Effector memory CD4-positive, alpha-beta T cell (primary cell): Measurements from ENCODE around the gene GPRIN2.

ENCODE experiments used
- DNase-seq, 3 donors: peaks; one replicate each; pipeline ENCODE4 v3.0.0-alpha.2; 2020
- H3K27ac ChIP-seq: 2 replicates; pipeline ENCODE4 v1.7.0; 2013; ENCODE audit warnings: mild to moderate bottlenecking, low read length, moderate library complexity; ENCODE audit not compliant: insufficient read depth, poor library complexity, severe bottlenecking
- H3K27me3 ChIP-seq: replicated peaks from 2 replicates; pipeline ENCODE4 v1.7.0; 2013; ENCODE audit warnings: mild to moderate bottlenecking, low read length; ENCODE audit not compliant: insufficient read depth, control insufficient read depth, poor library complexity, severe bottlenecking
- H3K36me3 ChIP-seq: 2 replicates; pipeline ENCODE4 v1.7.0; 2013; ENCODE audit warnings: mild to moderate bottlenecking, low read length, moderate library complexity; ENCODE audit not compliant: control insufficient read depth, insufficient read depth
- H3K4me1 ChIP-seq: 2 replicates; pipeline ENCODE4 v1.7.0; 2013; ENCODE audit warnings: low read length, mild to moderate bottlenecking; ENCODE audit not compliant: control insufficient read depth, insufficient read depth, poor library complexity, severe bottlenecking
- H3K4me3 ChIP-seq: 2 replicates; pipeline ENCODE4 v1.7.0; 2013; ENCODE audit warnings: low read length, low read depth, mild to moderate bottlenecking; ENCODE audit not compliant: insufficient read depth, poor library complexity, severe bottlenecking
- H3K9me3 ChIP-seq: 2 replicates; pipeline ENCODE4 v1.7.0; 2013; ENCODE audit warnings: mild to moderate bottlenecking, low read length, moderate library complexity; ENCODE audit not compliant: control insufficient read depth

The GPRIN2 gene

DNA sequence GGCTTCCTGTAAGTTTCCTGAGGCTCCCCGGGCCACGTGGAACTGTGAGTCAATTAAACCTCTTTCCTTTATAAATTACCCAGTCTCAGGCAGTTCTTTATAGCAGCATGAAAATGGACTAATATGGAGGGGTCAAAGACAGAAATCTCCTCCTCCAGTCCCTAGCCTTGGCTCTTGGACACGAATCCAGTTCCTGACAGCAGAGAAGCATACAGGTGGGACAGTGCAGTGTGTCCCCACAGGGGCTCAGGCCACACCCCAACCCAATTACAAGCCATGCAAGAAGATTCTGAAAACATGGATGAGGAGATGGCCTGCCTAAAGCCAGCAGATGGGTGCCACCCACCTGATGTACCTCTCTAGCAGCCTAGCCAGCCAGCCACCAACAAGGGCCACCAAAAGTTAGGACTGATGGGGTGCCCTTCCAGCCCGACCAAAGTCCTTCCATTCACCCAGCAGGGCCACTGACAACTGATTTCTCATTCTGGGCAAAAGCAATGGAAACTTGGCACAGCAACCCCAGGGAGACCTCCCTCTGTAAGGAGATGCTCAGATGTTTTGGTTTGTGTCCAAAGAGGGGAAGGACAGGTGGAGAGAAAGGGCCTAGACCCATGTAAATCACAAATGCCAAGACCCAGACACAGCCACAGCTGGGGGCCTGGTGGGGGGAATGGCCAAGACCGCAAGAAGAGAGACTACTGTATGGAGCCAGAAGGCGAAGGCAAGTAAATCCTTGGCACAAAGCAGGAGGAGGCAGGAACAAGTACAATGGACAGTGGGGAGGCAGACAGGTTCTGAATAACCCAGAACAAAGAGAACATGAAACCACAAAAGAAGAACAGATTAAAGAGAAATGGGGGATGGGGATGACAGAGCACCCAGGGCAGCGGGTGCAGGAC is 13.6 kb downstream of the GPRIN2 start:
- Histone ChIP-seq H3K36me3 (no peaks in the 10 kb centered on the region), H3K4me3 (no peak overlapping the region), H3K4me1 (no peaks in the 10 kb centered on the region), H3K9me3 (no peaks in the 10 kb centered on the region), H3K27me3 (peaks cover 5% of the 10 kb centered on the region), H3K27ac (no peak overlapping the region)
- DNase-seq, result no peak

DNA sequence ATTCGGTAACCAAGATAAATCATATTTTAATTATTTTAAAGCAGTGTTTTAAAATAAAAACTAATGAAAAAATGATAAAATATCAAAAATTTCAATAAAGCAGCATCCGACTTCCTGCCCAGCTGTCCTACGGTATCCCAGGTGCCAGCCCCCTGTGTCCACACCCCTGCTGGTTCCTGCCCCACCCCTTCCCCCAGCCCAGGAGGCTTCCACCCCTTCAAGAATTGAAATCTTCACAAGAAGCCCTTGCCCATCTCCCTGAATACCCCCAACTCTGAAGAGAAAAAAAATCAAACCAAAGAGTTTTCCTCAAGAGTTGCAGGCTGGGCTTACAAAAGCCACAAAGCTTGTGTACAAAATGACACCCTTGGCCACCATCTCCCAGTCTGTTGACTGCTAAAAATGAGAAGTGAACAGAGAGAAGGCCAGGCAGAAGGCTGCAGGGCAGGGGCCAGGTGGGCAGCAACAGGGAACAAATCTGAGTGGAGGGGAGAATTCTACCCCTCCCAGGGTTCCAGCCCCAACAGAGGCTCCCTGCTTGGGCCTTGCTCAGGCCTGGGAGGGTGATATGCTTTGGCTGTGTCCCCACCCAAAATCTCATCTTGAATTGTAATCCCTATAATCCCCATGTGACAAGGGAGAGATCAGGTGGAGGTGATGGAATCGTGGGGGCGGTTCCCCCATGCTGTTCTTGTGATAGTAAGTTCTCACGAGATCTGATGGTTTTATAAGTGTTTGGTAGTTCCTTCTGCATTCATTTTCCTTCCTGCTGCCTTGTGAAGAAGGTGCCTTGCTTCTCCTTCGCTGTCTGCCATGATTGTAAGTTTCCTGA is 14.5 kb downstream of the GPRIN2 start:
- H3K4me3 ChIP-seq, result no peak overlapping the region
- peaks cover 5% of the 10 kb centered on the region for H3K27me3 ChIP-seq

DNA sequence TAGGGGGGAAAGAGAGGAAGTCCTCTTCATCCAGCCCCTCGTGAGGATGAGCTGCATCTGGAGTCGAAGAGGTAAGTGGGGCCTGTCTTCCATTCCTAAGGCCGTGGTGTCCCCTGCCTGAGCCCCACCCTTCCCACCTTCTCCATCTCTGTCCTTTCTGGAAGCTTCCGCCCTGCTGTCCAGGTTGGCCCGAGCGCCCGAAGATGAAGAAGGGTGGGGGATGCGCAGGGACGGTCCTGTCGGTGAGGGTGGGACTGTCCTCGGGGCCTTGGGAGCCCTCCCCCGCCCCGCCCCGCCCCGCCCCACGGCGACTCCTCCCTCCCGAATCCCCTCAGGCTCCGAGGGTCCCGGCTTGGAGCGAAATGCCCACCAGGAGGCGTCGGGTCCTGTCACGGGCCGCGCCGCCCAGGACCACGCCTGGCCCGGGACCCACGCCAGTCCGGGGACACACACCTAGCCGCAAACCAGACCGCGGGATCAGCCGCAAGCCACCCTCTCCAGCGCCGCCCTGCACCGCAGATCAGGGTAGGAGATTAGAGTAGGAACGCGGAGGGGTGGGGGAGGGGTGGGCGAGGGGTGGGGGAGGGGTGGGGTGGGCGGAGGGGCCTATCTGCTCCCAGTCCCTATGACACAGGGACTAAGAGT is 15.3 kb downstream of the GPRIN2 start:
- Histone ChIP-seq H3K4me3 (no peak overlapping the region), H3K9me3 (no peaks in the 10 kb centered on the region), H3K27ac (no peak overlapping the region), H3K27me3 (peaks cover 5% of the 10 kb centered on the region), H3K4me1 (no peaks in the 10 kb centered on the region), H3K36me3 (no peaks in the 10 kb centered on the region)
- no peak for DNase-seq

More for the DNA sequence above, 14.5 kb downstream of the GPRIN2 start:
- no peak for DNase-seq
- H3K36me3 ChIP-seq, result no peaks in the 10 kb centered on the region
- no peaks in the 10 kb centered on the region for H3K4me1 ChIP-seq
- no peak overlapping the region for H3K27ac ChIP-seq
- H3K9me3 ChIP-seq, result no peaks in the 10 kb centered on the region

DNA sequence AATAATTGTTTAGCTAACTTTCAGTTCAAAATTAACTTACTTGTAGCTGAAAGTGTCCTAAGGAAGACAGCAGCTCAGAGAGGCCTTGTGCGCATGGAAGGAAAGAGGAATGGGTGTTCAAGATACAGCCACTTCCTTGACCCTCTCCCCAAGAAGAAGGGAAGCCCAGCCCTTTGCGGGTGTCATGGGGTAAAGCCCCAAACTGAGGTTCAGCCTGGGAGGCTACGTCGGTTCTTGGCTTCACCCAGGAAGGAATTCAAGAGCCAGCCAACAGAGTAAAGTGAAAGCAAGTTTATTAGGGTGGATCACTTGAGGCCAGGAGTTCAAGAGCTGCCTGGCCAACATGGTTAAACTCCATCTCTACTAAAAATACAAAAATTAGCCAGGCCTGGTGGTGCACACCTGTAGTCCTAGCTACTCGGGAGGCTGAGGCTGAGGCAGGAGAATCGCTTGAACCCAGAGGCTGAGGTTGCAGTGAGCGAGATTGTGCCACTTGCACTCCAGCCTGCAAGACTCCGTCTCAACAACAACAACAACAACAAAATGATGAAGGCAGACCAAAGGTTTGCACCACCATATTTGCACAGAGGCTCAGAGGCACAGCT is 15.9 kb downstream of the GPRIN2 start:
- DNase-seq, result no peak
- no peaks in the 10 kb centered on the region for H3K4me1 ChIP-seq
- no peaks in the 10 kb centered on the region for H3K9me3 ChIP-seq
- H3K27me3 ChIP-seq, result peaks cover 5% of the 10 kb centered on the region
- no peak overlapping the region for H3K27ac ChIP-seq
- H3K36me3 ChIP-seq, result no peaks in the 10 kb centered on the region
- H3K4me3 ChIP-seq, result no peak overlapping the region

DNA sequence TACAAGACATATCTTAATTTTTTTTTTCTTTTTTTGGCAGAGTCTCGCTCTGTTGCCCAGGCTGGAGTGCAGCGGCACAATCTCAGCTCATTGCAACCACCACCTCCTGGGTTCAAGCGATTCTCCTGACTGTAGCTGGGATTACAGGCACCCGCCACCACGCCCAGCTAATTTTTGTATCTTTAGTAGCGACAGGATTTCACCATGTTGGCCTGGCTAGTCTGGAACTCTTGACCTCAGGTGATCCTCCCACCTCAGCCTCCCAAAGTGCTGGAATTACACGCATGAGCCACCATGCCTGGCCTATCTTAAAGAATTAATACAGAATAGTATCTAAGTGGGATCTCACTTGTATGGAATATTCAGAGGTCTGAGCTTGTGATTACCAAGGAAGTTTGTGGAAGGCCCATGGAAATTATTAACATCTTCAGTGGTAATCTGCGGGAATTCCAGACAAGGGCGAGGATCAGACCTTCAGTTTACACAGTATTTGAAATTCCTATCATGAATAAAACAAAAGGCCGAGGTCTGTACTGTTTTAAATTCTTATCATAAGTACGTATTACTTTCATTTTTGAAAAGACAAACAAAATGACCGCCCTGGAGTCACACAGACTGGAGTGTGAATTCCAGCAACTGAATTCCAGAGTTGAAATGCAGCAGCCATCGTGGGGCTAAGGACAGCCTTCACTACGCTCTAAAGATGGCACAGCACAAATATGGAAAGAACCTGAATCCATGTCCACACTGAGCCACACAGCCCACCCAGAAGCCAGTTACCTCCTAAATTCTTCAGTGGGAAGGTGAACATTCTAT is 16.7 kb downstream of the GPRIN2 start:
- no peak for DNase-seq
- H3K27me3 ChIP-seq, result peaks cover 5% of the 10 kb centered on the region
- H3K4me1 ChIP-seq, result no peaks in the 10 kb centered on the region
- no peak overlapping the region for H3K27ac ChIP-seq
- no peak overlapping the region for H3K4me3 ChIP-seq
- H3K36me3 ChIP-seq, result no peaks in the 10 kb centered on the region
- H3K9me3 ChIP-seq, result no peaks in the 10 kb centered on the region

DNA sequence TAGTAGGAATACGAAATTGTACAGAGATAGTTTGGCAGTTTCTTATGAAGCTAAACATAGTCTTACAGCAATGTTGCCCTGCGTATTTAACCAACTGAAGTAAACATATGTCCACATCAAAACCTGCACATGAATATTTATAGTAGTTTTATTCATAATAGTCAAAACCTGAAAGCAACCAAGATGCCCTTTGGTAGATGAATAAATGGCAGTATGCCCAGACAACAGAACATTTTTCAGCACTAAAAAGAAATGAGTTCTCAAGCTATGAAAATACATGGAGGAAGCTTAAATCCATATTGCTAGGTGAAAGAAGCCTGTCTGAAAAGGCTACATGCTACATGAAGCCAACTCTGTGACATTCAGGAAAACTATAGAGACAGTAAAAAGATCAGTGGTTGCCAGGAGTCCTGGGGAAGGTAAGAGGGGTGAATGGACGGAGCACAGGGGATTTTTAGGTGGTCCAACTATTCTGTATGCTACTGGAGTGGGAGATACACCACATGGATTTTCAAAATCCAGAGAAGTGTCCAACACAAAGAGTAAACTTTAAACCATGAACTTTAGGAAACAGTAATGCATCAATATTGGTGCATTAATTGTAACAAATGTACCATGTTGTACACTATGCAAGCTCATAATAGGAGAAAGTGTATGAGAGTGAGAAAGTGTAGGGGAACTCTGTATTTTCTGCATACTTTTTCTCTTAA is 17.6 kb downstream of the GPRIN2 start:
- Histone ChIP-seq H3K4me3 (no peak overlapping the region), H3K4me1 (no peaks in the 10 kb centered on the region), H3K9me3 (no peaks in the 10 kb centered on the region), H3K27ac (no peak overlapping the region), H3K27me3 (peaks cover 5% of the 10 kb centered on the region), H3K36me3 (no peaks in the 10 kb centered on the region)
- no peak for DNase-seq

DNA sequence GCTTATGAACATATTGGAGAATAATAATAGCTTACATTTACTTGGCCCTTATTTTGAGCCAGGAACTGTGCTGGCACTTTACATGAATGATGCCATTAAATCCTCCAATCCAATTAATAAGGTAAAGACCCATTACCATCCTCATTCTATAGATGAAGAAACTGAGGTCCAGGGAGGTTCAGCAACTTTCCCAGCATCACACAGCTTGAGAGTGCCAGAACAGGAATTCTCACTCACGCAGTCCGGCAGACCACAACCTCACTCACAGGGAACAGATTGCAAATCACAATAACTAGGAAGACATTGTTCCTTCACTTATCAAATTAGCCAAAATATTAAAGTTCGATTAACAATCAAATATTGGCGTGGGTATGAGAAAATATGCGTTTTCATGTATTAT is 18.3 kb downstream of the GPRIN2 start:
- Histone ChIP-seq H3K9me3 (no peaks in the 10 kb centered on the region), H3K36me3 (no peaks in the 10 kb centered on the region), H3K27ac (no peak overlapping the region), H3K4me1 (no peaks in the 10 kb centered on the region), H3K4me3 (no peak overlapping the region), H3K27me3 (peaks cover 5% of the 10 kb centered on the region)
- DNase-seq, result no peak

DNA sequence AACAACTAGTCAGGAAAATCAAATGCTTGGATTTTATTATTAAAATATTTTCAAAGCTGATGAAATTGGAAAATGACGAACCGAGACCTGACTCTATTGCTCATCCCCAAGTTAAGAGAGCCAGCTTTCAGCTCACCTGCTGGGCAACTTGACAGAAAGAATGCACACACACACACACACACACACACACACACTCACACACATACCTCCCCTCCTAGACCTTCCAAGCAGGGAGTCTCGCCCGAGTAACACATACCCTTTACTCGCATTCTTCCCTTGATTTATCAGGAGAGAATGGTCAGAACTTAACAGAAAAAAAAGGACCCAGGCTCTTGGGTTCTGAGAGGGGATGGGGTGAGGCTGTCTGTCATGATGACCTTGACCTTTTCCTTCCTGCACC is 19.1 kb downstream of the GPRIN2 start:
- H3K9me3 ChIP-seq, result no peaks in the 10 kb centered on the region
- no peak for DNase-seq
- H3K4me3 ChIP-seq, result no peak overlapping the region
- H3K27me3 ChIP-seq, result peaks cover 5% of the 10 kb centered on the region
- H3K4me1 ChIP-seq, result no peaks in the 10 kb centered on the region
- H3K27ac ChIP-seq, result no peak overlapping the region
- H3K36me3 ChIP-seq, result no peaks in the 10 kb centered on the region

DNA sequence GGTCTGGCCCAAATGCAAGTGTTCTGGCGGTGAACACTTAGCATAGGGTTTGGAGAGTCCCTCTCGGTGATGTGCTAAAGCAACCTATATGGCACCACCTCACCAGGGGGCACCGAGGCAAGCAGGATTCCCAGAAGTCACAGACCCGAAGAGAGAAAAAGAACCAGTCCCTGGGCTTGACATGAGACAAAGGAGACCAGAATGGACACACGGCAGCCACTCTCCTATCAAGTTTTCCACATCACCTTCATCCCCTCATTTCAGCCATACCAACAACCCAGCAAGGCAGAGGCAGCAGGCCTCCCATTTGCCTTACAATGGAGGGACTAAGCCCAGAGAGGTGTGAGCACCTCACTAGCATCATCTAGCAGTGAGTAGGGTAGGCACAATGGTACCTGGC is 19.7 kb downstream of the GPRIN2 start:
- Histone ChIP-seq H3K36me3 (no peaks in the 10 kb centered on the region), H3K4me1 (no peaks in the 10 kb centered on the region), H3K4me3 (no peak overlapping the region), H3K9me3 (no peaks in the 10 kb centered on the region), H3K27me3 (peaks cover 5% of the 10 kb centered on the region), H3K27ac (no peak overlapping the region)
- DNase-seq, result no peak
